ENCODE data around the gene CCN6.

Gene CCN6

DNA sequence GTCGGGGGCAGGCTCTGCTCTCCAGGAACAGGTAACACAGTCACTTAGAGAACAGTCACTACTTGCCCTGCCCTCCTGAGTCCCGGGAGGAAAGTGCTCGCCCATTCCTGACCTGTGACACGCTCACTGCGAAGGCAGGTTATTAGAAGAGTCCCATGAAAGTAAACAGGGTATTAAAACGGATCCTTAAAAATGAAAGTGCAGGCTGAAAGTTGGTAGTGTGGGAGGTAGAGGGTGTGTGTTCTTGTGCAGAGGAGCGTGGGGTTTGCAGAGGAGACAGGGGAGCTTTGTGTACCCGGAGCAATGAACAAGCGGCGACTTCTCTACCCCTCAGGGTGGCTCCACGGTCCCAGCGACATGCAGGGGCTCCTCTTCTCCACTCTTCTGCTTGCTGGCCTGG is at the start of gene CCN6:
TSS of gene CCN6 (plus strand) at position 104 of the 400 bp plus-strand sequence. CDS start at position 358, 254 bp downstream.
- H3K4me3 ChIP-seq (ENCODE audit: control insufficient read depth, low read depth, low read length): no peak within 1 kb of the TSS
- TF ChIP-seq, protein P1, sequence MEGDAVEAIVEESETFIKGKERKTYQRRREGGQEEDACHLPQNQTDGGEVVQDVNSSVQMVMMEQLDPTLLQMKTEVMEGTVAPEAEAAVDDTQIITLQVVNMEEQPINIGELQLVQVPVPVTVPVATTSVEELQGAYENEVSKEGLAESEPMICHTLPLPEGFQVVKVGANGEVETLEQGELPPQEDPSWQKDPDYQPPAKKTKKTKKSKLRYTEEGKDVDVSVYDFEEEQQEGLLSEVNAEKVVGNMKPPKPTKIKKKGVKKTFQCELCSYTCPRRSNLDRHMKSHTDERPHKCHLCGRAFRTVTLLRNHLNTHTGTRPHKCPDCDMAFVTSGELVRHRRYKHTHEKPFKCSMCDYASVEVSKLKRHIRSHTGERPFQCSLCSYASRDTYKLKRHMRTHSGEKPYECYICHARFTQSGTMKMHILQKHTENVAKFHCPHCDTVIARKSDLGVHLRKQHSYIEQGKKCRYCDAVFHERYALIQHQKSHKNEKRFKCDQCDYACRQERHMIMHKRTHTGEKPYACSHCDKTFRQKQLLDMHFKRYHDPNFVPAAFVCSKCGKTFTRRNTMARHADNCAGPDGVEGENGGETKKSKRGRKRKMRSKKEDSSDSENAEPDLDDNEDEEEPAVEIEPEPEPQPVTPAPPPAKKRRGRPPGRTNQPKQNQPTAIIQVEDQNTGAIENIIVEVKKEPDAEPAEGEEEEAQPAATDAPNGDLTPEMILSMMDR (conservative IDR thresholded peaks at IDR 0.05; ENCODE audit: control insufficient read depth, insufficient read depth, low read depth, low read length): no peak
- no peak for DNase-seq (ENCODE audit: low read depth)

DNA sequence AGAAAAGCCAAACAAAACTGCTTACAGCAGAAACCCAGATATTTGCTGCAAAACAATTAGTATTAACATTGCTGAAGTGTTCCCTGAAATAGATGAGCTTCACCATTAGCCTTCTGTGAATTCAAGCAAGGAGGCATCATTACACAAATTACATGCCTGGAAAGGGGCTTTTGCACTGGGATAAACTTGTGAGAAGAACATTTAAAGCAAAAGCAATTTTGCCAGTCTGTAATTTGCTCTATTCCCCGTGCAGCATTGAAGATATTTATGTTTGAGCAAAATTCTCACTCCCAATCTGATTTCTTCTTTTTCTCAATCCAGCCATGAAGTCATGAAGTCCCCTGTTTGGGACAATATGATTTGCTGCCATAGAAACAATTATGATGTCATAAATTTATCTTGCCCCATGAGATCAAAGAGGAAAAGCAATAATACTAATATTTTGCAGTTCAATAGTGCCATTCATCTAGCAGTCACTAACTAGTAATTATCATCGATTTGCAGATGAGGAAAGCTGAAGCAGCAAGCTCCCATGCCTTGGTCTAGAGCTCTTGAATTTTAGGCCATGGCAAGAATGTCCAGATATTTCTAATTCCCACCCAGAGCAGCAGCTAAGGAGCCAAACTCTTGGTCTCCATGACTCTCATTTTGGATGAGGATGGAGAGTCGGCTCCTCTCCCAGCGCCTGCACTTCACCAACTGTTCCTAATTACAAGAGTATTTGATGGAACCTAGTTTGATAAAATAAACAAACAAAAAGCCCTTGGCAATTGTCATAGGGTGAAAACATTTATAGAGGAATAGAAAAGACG is 49.5 kb upstream of the CCN6 start:
- H3K4me3 ChIP-seq (ENCODE audit: control insufficient read depth, low read depth, low read length): no peak overlapping the region
- no peak for DNase-seq (ENCODE audit: low read depth)
- TF ChIP-seq, protein P1 (conservative IDR thresholded peaks at IDR 0.05; ENCODE audit: control insufficient read depth, insufficient read depth, low read depth, low read length): no peak

DNA sequence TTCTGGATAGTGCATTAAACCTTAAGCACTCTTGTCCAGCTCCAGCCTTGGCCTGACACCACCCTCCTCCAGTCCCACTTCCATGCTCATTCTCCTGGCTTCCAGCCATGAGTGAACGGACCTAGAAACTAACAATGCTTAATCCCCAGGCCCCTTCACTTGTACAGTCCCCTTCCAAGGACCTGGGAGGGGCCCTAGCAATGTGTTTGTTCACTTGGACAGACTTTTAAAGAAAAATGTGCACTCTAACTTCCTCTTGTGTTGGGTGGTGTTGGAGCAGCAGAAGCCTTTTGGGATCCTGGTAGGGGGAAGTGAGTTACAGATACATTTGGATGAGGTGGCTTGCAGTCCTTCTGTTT is 48.9 kb upstream of the CCN6 start:
- no peak for DNase-seq (ENCODE audit: low read depth)
- TF ChIP-seq, protein P1 (conservative IDR thresholded peaks at IDR 0.05; ENCODE audit: control insufficient read depth, insufficient read depth, low read depth, low read length): no peak

DNA sequence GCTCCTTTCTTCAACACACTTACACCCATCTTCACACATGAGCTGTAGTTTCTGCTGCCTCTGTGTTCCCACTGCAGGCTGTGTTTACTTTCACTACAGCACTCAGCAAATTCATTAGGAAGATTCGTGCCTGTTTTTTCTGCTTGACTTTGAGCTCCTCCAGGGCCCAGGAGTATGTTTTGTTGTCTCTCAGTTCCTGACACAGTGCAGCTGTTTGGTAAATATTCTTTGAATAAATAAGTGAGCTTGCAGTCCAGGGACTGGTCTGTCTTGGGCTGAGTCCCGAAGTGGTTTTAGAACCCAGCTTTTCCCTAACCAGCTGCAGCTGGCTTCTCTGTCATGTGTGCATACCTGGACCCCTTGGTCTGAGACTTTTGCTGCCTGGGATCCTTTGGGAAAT is 46.6 kb upstream of the CCN6 start:
- DNase-seq (ENCODE audit: low read depth): no peak
- TF ChIP-seq, protein P1 (conservative IDR thresholded peaks at IDR 0.05; ENCODE audit: control insufficient read depth, insufficient read depth, low read depth, low read length): no peak
- no peak overlapping the region for H3K4me3 ChIP-seq (ENCODE audit: control insufficient read depth, low read depth, low read length)

More for the DNA sequence above, 48.9 kb upstream of the CCN6 start:
- no peak overlapping the region for H3K4me3 ChIP-seq (ENCODE audit: control insufficient read depth, low read depth, low read length)

DNA sequence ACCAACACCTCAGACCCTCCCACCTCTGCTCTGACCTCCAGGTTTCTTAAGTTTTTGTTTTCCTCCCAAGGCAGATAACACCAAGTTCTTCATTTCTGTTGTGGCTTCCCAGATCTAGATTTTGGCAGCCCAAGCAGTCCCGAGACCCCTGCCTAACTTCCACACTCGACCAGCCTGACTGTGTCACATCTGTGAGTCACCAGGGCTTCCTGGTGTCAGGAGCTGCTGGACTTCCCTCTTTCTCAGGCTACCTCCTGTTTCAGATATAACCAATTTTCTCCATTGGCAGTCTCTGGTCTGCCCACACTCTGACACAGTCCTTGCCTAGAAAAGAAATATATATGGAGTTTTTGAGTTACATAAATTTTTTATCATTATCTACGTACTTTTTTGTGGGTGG is 46.1 kb upstream of the CCN6 start:
- DNase-seq (ENCODE audit: low read depth): peak; percentile 29
- TF ChIP-seq, protein P1 (conservative IDR thresholded peaks at IDR 0.05; ENCODE audit: control insufficient read depth, insufficient read depth, low read depth, low read length): no peak
- H3K4me3 ChIP-seq (ENCODE audit: control insufficient read depth, low read depth, low read length): no peak overlapping the region

DNA sequence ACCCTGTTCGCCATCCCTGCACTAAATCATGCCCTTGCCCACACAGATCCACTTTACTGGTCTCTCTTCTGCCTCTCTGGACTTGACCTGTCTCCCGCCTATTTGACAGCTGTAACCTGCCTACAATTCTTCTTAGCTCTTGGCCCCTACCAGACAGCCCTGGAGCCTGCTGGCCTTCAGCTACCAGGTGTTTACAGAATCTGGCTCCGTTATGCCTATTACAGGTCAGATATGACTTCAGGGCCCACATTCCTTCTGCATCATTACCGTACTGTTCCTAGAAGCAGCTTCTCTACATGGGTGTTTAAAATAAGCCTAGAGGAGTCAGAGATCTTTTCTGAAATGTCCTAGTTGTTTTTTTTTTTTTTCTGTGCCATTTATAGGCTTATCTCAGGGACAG is 45.4 kb upstream of the CCN6 start:
- no peak for DNase-seq (ENCODE audit: low read depth)
- TF ChIP-seq, protein P1 (conservative IDR thresholded peaks at IDR 0.05; ENCODE audit: control insufficient read depth, insufficient read depth, low read depth, low read length): no peak
- no peak overlapping the region for H3K4me3 ChIP-seq (ENCODE audit: control insufficient read depth, low read depth, low read length)

Data from fibroblast of mammary gland (primary cell).